Left cardiac atrium (tissue), 4 donors: Measurements from ENCODE around the gene IL22. TPM values are rescaled to one million over a fixed set of nuclear protein-coding genes. Genes with fewer than 3 reads are reported as not detected.

Experiments used
- ATAC-seq, 2 donors: fragments of 200-7000 bp; cut with Tn5 transposase; one replicate each; pipeline ENCODE4 v1.9.1; 2020; ENCODE audit warnings: mild to moderate bottlenecking in 2 of 2, moderate library complexity in 2 of 2
- DNase-seq: peaks from one replicate; pipeline ENCODE4 v3.0.0-alpha.2; 2020
- intact Hi-C, 2 donors: fragments of 100-400 bp; cut with DNase I; formaldehyde crosslinking; loops; one replicate each; pipeline versions ENCODE4 v1.14.1 to v1.15.1; 2022 to 2023
- total RNA-seq, 2 donors: library from RNA; stranded (reverse); fragmentation: NEBNext Ultra II Directional; extraction: Animal tissue kit (Norgen Biotek cat#: 25700); gene quantifications; one replicate each; pipeline ENCODE4 v1.2.1, GENCODE V29; 2021
- donor health status: DM: no; HTN: yes; CAD: no.
- donor health status: DM: no; HTN: yes; CAD: no; lungs with severe emphysema.
- donor health status: DM: yes; HTN: yes; CAD: no.
- donor health status: Dilated cardiomyopathy.

IL22 gene
- total RNA-seq, 2 donors from 2014 or later: not detected

GRCh38 chr12:68267892-68268396 lies 14.5 kb upstream of the IL22 start:
- intact Hi-C loops: no loop called here
- no peak for ATAC-seq
- no peak for DNase-seq

DNA sequence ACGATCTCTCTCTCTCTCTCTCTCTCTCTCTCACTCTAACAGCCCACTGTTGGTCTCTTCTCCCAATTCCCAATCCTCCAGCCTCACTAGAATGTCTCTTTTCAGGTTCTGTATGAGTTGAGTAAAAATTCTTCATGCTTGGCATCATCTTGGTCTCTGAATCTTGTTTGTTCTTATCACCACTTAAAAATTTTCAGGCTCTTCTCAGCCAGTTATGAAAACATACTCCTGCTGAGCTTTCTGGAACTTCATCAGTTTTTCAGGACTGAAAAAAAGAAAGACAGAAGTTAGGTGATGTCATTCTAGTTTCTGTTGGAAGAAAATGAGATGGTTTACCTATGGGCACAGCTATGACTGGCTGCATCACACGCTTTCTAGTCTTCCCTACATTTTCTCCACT lies 11.5 kb upstream of the IL22 start:
- ATAC-seq: peak in 1 of 2 donors; percentile 63
- intact Hi-C loops: no loop called here
- no peak for DNase-seq

DNA sequence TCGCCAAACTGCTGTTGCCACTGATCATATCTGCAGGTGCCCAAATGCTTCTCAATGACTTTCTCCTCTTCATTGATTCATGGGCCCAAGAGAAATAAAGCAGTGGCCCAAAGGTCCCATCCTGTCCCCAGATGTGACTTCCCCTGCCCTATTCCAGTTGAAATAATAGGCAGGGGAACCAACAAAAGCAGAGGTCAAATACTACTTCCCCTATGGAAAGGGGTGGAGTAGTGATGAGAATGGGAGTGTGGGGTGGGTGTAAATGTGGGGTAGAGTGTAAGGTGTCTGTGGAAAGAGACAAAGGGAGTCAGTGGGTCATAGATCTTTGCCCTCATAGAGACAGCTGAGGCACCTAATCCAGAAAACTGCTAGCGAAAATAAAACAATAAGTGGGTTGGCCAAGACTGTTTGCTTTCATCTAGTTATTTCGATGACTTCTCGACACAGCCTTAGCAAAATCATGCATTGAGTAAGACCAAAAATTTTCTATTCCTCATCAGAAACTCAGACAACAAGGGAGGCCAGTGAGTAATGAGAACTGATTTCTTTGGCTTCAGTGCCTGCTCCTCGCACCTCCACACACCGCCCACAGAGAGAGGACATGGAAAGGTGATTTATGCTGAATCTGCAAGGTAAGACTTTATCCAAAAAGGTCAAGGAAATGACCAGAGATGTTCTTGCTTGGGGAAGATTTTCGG lies 10.9 kb upstream of the IL22 start:
- no peak for DNase-seq
- ATAC-seq: peak; percentile 50 to 88
- intact Hi-C loops: no loop called here

DNA sequence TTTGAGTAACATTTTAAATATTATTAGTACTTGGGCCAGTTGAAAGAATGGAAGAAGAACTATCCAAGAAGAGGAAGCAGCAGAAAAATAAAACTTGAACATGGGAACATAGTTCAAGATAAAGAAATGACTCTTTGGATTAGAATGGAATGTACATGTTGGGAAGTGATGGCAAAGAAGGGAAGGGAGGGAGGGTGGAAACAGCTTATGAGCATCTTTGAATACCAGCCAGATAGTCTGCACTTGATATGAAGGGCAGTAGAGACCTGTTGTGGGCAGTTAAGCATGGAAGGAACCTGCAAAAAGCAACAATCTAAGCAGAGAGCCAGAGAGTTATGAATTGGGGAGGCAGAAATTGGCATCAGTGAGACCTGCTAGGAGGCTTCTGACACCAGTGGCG lies 10.0 kb upstream of the IL22 start:
- DNase-seq: no peak
- peak in 1 of 2 donors; percentile 73 for ATAC-seq
- intact Hi-C loops: no loop called here

DNA sequence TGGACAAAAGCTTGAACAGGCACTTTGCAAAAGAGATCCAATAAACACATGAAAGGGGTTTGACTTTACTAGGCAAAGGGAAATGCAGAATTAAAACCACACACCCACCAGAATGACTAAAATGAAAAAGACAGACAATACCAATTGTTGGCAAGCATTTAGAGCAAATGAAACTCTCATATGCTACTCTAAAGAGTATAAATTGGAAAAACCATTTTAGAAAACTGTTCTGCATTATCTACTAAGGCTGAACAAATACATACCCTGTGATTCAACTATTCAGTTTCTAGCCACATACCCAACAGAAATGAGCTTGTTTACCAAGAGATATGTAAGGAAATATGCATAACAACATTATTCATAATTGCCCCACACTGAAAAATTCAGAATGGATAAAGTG lies 8.5 kb upstream of the IL22 start:
- ATAC-seq (no peak), DNase-seq (no peak)
- intact Hi-C loops: no loop called here

- DNase-seq: no peak
- no peak for ATAC-seq
- intact Hi-C loops: no loop called here
Observed at GRCh38 chr12:68260153-68260552, 6.7 kb upstream of the IL22 start.

DNA sequence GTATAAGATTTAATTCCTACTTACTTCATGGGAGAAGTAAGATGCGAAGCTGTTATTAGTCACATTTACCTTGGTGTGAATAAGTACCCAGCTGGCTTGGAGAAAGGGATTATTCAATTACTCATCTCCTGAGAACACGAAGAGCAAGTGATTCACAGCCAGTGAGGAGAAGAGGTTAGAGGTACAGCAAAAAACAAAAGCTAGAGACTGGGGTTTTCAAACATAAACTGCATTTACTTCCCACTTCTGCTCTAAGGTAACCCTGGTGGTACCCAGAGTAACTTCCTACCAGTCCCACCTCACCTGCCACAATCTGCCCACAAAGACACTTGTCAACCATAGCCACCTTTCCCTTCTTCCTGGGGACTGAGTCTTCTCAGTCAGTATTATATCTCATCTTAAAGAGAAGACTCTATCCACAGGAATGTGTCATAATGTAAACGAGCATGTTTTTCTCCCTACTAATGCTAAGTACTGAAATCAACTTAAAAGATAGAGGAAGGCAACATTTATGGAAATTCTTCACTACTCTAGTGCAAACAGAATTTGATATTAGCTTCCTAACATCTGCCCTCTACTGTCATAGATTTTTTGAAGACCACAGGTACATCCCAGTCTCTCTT lies 6.0 kb upstream of the IL22 start:
- intact Hi-C loops: no loop called here
- DNase-seq: no peak
- ATAC-seq: peak in 1 of 2 donors; percentile 78

- ATAC-seq (no peak), DNase-seq (no peak)
- intact Hi-C loops: no loop called here
Observed at GRCh38 chr12:68252077-68252476, 1.3 kb downstream of the IL22 start.

- DNase-seq: no peak
- no peak for ATAC-seq
- intact Hi-C loops: no loop called here
Observed at GRCh38 chr12:68250454-68250853, 3.0 kb downstream of the IL22 start.

DNA sequence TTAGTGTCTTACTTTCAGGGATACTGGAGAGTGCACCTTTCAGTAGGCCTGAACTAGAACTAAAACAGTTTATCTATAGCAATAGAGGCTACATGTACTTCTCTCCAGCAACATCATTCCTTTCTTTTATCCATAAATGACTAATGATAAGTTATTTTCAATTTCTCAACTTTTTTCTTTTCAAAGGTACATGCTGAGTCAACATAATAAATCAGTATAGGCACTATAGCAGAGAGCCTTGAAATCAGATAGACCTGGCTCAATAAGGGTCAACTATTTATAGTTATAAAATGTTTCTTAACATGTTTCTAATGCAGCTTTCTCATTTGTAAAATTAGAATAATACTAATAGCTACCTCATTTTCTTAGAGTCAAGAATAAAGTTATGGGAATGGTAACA lies 5.6 kb downstream of the IL22 start:
- no peak for DNase-seq
- intact Hi-C loops: no loop called here
- ATAC-seq: no peak

GRCh38 chr12:68246350-68246749 lies 7.1 kb downstream of the IL22 start:
- DNase-seq (no peak), ATAC-seq (peak in 1 of 2 donors; percentile 16)
- intact Hi-C loops: no loop called here

DNA sequence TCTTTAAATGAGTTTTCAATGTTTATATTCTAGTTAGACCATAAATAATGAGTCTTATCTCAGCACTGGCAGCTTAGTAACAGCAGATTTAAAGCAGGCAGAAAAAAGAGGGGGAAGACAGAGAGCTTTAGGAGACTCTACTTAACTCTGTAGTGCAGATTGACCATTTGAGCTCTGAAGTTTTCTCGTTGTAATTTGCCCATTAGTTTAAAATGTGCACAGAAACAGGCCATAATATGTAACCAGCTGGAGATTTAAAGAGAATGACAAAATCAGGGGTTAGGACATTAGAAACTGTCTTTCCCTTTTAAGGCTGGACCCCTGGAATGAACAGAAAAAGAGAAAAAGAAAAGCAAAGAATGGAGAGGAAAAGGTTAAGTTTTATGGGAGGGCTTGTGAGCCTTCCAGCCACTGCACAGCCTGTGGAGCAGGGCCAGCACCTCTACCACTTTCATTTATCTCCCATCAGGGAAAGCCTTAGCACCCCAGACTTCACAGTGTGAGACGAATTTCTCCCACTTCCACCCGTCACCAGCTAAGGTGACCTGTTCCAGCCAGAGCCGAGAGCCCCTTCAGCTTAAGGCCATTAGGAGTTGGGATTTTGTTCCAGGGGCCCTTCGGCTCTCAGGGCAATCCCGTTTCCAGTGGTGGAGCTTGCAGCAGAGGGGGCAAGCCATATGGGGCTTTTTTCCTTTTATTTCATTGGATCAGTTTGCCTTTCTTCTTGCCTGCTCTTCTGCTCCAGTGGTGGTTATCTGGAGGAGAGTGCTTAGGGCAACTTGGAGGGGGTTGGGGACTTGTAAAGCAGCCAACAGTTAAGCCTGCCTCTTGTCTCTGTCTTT lies 8.0 kb downstream of the IL22 start:
- intact Hi-C loops: no loop called here
- DNase-seq (no peak), ATAC-seq (peak; percentile 71 to 81)

GRCh38 chr12:68242777-68243176 lies 10.6 kb downstream of the IL22 start:
- DNase-seq: no peak
- intact Hi-C loops: no loop called here
- ATAC-seq: no peak

DNA sequence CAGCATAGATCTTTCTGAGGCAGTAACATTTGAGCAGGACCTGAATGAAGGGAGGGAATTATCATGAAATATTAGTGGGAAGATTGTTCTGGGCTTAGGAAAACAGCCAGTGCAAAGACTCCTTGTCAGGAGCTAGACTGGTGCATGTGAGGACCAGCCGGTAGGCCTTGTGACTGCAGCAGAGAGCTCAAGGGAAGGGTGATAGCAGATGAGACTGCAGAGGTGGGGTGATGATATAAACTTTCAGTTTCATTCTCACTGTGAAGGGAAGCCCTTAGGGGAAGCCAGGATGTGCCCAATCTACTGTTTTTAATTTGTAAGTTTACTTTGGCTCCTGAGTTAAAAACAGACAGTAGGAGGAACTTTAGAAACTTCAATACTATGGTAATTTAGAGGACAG lies 12.4 kb downstream of the IL22 start:
- ATAC-seq: peak; percentile 75 to 79
- intact Hi-C loops: no loop called here
- no peak for DNase-seq

DNA sequence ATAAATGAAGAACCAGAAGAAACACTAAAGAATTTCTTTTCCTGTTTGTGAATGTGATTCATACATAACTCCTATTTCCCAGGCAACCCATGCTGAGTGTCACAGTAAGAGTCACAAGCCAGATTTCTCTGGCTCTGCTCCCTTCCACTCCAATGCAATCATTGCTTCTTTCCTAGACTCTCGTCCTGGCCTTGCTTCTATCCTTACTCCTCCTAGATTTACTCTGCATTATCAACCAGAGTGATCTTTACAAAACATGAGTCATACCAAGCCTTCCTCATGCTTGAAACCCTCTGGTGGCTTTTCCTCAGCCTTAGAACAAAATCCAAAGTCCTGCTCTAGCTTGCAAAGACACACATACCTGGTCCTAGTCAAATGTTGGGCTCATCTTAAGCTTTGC lies 13.3 kb downstream of the IL22 start:
- ATAC-seq: peak in 1 of 2 donors; percentile 57
- no peak for DNase-seq
- intact Hi-C loops: no loop called here

DNA sequence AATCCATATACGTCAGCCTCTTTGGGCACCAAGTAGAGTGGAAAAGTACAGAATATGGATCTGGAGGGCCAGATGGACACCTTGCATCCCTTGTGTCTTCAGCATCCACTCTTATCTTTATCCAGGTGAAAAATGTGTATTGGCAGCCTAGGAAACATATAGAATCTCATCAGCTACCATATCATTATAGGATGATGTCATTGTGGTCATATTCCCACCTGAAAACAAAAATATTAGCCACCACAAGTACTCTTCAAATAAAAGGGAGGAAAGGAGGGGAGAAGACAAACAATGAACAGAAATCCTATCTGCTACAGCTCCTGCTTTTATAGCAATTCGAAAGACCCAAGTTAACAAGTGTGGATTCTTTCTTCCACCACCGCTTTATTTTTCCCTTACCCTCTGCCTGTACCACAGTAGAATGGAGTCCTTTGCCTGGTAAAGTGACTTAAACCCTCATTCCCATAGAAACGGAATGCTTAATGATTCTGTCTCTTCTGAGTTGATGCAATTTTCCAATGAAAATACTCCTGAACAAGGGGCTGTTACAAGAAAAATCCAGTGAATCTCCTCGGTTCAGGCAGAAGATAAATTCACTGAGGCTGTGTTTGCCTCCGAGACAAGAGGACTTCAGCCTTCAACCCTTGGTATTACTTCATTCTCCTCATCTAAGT lies 14.0 kb downstream of the IL22 start:
- DNase-seq (no peak), ATAC-seq (no peak)
- intact Hi-C loops: no loop called here

- no peak for DNase-seq
- intact Hi-C loops: no loop called here
- peak in 1 of 2 donors; percentile 23 for ATAC-seq
Observed at GRCh38 chr12:68237619-68238018, 15.8 kb downstream of the IL22 start.

- ATAC-seq: no peak
- no peak for DNase-seq
- intact Hi-C loops: no loop called here
Observed at GRCh38 chr12:68237078-68237477, 16.3 kb downstream of the IL22 start.

- DNase-seq (no peak), ATAC-seq (peak; percentile 41 to 48)
- intact Hi-C loops: no loop called here
Observed at GRCh38 chr12:68236421-68237059, 16.9 kb downstream of the IL22 start.
